Measurements from ENCODE around the gene CD81.

DNA sequence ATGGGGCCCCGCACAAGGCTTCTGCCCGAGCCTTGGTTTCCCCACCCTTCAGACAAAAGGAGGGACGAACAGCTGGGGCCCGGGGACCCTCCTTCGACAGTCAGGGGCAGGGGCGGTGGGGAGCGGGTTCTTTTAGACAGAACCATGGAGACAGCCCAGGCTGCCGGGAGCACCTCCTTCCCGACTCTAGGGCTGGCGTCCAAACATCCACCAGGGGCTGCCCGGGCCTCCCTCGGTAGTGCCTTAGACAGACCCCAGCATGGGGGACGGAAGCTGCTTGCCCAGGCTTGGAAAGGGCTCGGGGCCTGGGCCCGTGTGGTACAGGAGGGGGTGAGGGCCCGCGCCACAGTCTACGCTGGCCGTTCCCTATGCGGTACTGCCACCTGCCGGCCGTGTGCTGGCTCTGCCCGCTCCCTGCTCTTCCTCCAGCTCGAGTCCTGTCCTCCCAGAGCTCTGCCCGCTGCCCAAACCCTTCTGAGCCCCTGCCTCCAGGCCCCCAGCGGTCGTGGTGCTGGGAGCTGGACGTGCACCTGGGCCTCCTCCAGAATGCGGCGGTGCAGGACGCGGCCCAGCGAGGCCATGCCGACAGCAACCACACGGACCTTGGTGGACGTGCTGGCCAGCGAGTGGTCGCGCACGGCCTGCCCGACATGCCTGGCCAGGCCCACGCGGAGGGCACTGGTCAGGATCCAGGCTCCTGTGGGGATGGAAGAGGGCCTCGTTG, 43.6 kb downstream of the CD81 start:
- TF ChIP-seq, protein P1, sequence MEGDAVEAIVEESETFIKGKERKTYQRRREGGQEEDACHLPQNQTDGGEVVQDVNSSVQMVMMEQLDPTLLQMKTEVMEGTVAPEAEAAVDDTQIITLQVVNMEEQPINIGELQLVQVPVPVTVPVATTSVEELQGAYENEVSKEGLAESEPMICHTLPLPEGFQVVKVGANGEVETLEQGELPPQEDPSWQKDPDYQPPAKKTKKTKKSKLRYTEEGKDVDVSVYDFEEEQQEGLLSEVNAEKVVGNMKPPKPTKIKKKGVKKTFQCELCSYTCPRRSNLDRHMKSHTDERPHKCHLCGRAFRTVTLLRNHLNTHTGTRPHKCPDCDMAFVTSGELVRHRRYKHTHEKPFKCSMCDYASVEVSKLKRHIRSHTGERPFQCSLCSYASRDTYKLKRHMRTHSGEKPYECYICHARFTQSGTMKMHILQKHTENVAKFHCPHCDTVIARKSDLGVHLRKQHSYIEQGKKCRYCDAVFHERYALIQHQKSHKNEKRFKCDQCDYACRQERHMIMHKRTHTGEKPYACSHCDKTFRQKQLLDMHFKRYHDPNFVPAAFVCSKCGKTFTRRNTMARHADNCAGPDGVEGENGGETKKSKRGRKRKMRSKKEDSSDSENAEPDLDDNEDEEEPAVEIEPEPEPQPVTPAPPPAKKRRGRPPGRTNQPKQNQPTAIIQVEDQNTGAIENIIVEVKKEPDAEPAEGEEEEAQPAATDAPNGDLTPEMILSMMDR (IDR thresholded peaks at IDR 0.05; ENCODE audit: insufficient read depth, low read length, poor library complexity, severe bottlenecking): peak; percentile 84
- TF ChIP-seq EZH2phosphoT487 (conservative IDR thresholded peaks at IDR 0.05; ENCODE audit: low read length): no peak

Data from SU-DHL-6 (cell line).